GM12878 (cell line): ENCODE measurements around the gene TRIM69. TPM values are rescaled to one million over a fixed set of nuclear protein-coding genes. Genes with fewer than 3 reads are reported as not detected.

Experiments used
- ATAC-seq: fragments of 200-7000 bp; cut with Tn5 transposase; 3 replicates; pipeline ENCODE4 v1.9.1; 2020; ENCODE audit warnings: mild to moderate bottlenecking, moderate library complexity
- BruUV-seq: library from RNA; stranded (reverse); fragments of 400-500 nt; replicated peaks from 2 replicates; lab custom pipeline; 2021; lab: Mats Ljungman, UMichigan
- CTCF ChIA-PET: fragments of 300-600 bp; sonication (Branson Sonifier 250); formaldehyde crosslinking; extraction: SDS; loops from one replicate; lab custom pipeline; 2021; ENCODE audit warnings: inconsistent platforms; lab: Yijun Ruan, JAX
- POLR2A ChIA-PET: fragments of 350-600 bp; formaldehyde crosslinking; extraction: SDS; loops from one replicate; lab custom pipeline; 2021; ENCODE audit warnings: inconsistent platforms; lab: Charles Lee
- RAD21 ChIA-PET: fragments of 300-600 bp; sonication (Branson Sonifier 250); formaldehyde crosslinking; loops from one replicate; lab custom pipeline; 2023; ENCODE audit warnings: antibody characterized with exemption; ENCODE audit not compliant: unreplicated experiment; lab: Charles Lee
- SMC1A ChIA-PET: fragments of 300-600 bp; sonication (Branson Sonifier 250); formaldehyde crosslinking; loops from one replicate; lab custom pipeline; 2023; ENCODE audit not compliant: unreplicated experiment, uncharacterized antibody; lab: Charles Lee
- DNase-seq: peaks from one replicate; pipeline ENCODE4 v3.0.0-alpha.2; 2011; ENCODE audit warnings: low read depth, low spot score
- FAIRE-seq: peaks from 3 replicates; lab custom pipeline; 2011; peaks lifted over from hg19 to GRCh38; lab: Jason Lieb, UNC
- H2AFZ ChIP-seq: 2 replicates; pipeline ENCODE4 v1.6.0; 2011; ENCODE audit warnings: low read depth, low read length, control low read depth; ENCODE audit not compliant: control insufficient read depth
- H3K27ac ChIP-seq: 2 replicates; pipeline ENCODE4 v1.5.1; 2011; ENCODE audit warnings: control low read depth; ENCODE audit not compliant: control insufficient read depth, insufficient read depth
- H3K27me3 ChIP-seq, 2 experiments: replicated peaks in 1 of 2; 2 replicates each; pipeline versions ENCODE4 v1.6.0 to v1.6.1; 2011; ENCODE audit warnings: low read length in 1 of 2; ENCODE audit not compliant: control insufficient read depth in 2 of 2, insufficient read depth in 2 of 2
- H3K36me3 ChIP-seq, 2 experiments: 2 replicates each; pipeline ENCODE4 v1.5.1; 2011; ENCODE audit warnings: low read length in 1 of 2; ENCODE audit not compliant: control insufficient read depth in 2 of 2, insufficient read depth in 2 of 2
- H3K4me1 ChIP-seq: 2 replicates; pipeline ENCODE4 v1.6.1; 2011; ENCODE audit warnings: mild to moderate bottlenecking, low read length, moderate library complexity, mixed read lengths; ENCODE audit not compliant: control insufficient read depth, insufficient read depth
- H3K4me2 ChIP-seq: 2 replicates; pipeline ENCODE4 v1.6.0; 2011; ENCODE audit warnings: control low read depth; ENCODE audit not compliant: control insufficient read depth, insufficient read depth
- H3K4me3 ChIP-seq: fragments of 200-600 bp; sonication (generic); 2 replicates; pipeline ENCODE4 v1.5.1; 2016
- H3K79me2 ChIP-seq: 2 replicates; pipeline ENCODE4 v1.6.0; 2011; ENCODE audit warnings: low read length; ENCODE audit not compliant: control insufficient read depth, insufficient read depth
- H3K9ac ChIP-seq: 2 replicates; pipeline ENCODE4 v1.8.0; 2011; ENCODE audit warnings: low read length, control low read depth, mixed read lengths; ENCODE audit not compliant: control insufficient read depth, insufficient read depth
- H3K9me3 ChIP-seq: replicated peaks from 3 replicates; pipeline ENCODE4 v1.5.1; 2011; ENCODE audit warnings: mild to moderate bottlenecking, low read length; ENCODE audit not compliant: control insufficient read depth, insufficient read depth
- H4K20me1 ChIP-seq: 2 replicates; pipeline ENCODE4 v1.6.0; 2011; ENCODE audit not compliant: control insufficient read depth, insufficient read depth
- GABPA ChIP-seq: IDR thresholded peaks from 2 replicates; pipeline ENCODE4 v1.6.1; 2014; ENCODE audit warnings: antibody characterized with exemption, low read depth, mild to moderate bottlenecking, inconsistent platforms
- HDAC2 ChIP-seq: fragments of 200-600 bp; sonication (generic); IDR thresholded peaks from 2 replicates; pipeline ENCODE4 v1.6.1; 2017
- NBN ChIP-seq: fragments of 450-650 bp; IDR thresholded peaks from 2 replicates; pipeline ENCODE4 v1.6.1; 2016
- NFXL1 ChIP-seq: fragments of 450-650 bp; IDR thresholded peaks from 2 replicates; pipeline ENCODE4 v1.6.1; 2017; ENCODE audit warnings: antibody characterized with exemption, mild to moderate bottlenecking, borderline replicate concordance
- RAD21 ChIP-seq: IDR thresholded peaks from 2 replicates; pipeline ENCODE4 v1.6.1; 2011; ENCODE audit warnings: mild to moderate bottlenecking, low read depth, low read length, moderate library complexity; ENCODE audit not compliant: insufficient read depth
- SMC3 ChIP-seq: IDR thresholded peaks from 2 replicates; pipeline ENCODE4 v1.6.1; 2011; ENCODE audit warnings: low read length, improper control_type of control experiment, borderline replicate concordance
- ZNF24 ChIP-seq: fragments of 450-650 bp; IDR thresholded peaks from 2 replicates; pipeline ENCODE4 v1.6.1; 2017; ENCODE audit warnings: antibody characterized with exemption, mild to moderate bottlenecking
- WGBS: methylation state at CpG from one replicate; pipeline ENCODE4 v1.1.6; 2016; ENCODE audit warnings: low lambda C conversion rate; ENCODE audit not compliant: insufficient replicate concordance, insufficient coverage; ENCODE audit errors: missing lambda C conversion rate; 5-methylcytosine and 5-hydroxymethylcytosine counted together
- in situ Hi-C: fragments of 300-500 bp; cut with MboI; formaldehyde crosslinking; loops from 9 replicates; pipeline ENCODE4 v1.14.3; 2018; ENCODE audit warnings: mixed read lengths
- intact Hi-C: fragments of 100-400 bp; cut with micrococcal nuclease; formaldehyde crosslinking; loops from one replicate; pipeline ENCODE4 v1.14.2; 2022; ENCODE audit not compliant: unreplicated experiment
- polyA plus RNA-seq, 11 experiments: library from polyadenylated mRNA; depleted of rRNA in 4 of 11; unstranded in 6 of 11; stranded (reverse) in 5 of 11; fragments of >200 nt; fragmentation: Nextera tagmentation in 4 of 11; fragmentation: Illumina TruSeq in 1 of 11; extraction: Ambion mirVana in 4 of 11; extraction: Trizol in 1 of 11; gene quantifications; 1 replicate in 1 of 11; 2 replicates in 10 of 11; pipeline versions ENCODE4 v1.2.1 to v1.2.3, GENCODE V29; 2011 to 2016; ENCODE audit warnings: inconsistent platforms in 2 of 11, missing spikeins in 2 of 11, low read depth in 1 of 11
- total RNA-seq, 4 experiments: library from RNA; depleted of rRNA in 3 of 4; stranded (reverse); fragments of >200 nt in 3 of 4; fragmentation: Illumina TruSeq in 1 of 4; extraction: Trizol in 1 of 4; gene quantifications; 2 replicates each; pipeline versions ENCODE4 v1.2.1 to v1.2.3, GENCODE V29; 2013 to 2021
- TF ChIP-seq, protein P1 (sequence below): fragments of 450-650 bp; formaldehyde crosslinking; IDR thresholded peaks from 2 replicates; pipeline ENCODE4 v1.4.0; 2022; ENCODE audit warnings: mild to moderate bottlenecking, moderate library complexity
- TF ChIP-seq, protein P2 (sequence below): fragments of 450-650 bp; IDR thresholded peaks from 2 replicates; pipeline ENCODE4 v1.6.1; 2017; ENCODE audit warnings: mild to moderate bottlenecking, moderate library complexity
- TF ChIP-seq, protein P3 (sequence below): IDR thresholded peaks from 2 replicates; pipeline ENCODE4 v1.6.1; 2011; ENCODE audit warnings: borderline replicate concordance, low read depth, mild to moderate bottlenecking, moderate library complexity, low read length; ENCODE audit not compliant: insufficient read depth, poor library complexity, severe bottlenecking

The TRIM69 gene
- total and polyA plus RNA-seq, 10 of the 15 experiments (the other 5 are each of a cell fraction or from before 2014, with no cell fraction given): 11.2 to 52.7 (median 37.8) TPM

DNA sequence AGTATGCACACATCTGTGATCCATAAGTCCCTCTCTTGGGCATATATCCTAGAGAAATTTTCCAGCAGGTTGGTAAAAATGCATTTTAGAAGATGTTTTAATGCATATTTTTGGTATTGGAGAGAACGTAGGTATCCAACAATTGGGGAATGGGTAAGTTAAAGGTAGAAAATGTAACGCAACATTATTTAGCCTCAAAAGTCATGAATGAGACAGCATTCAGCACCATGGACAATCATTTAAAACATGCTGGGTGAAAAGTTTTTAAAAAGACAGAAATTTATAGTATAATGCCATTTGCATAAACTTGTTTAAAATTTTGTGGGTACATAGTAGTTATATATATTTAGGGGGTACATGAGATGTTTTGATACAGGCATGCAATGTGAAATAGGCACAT lies 43.4 kb downstream of the TRIM69 start:
- TF ChIP-seq, protein P1, sequence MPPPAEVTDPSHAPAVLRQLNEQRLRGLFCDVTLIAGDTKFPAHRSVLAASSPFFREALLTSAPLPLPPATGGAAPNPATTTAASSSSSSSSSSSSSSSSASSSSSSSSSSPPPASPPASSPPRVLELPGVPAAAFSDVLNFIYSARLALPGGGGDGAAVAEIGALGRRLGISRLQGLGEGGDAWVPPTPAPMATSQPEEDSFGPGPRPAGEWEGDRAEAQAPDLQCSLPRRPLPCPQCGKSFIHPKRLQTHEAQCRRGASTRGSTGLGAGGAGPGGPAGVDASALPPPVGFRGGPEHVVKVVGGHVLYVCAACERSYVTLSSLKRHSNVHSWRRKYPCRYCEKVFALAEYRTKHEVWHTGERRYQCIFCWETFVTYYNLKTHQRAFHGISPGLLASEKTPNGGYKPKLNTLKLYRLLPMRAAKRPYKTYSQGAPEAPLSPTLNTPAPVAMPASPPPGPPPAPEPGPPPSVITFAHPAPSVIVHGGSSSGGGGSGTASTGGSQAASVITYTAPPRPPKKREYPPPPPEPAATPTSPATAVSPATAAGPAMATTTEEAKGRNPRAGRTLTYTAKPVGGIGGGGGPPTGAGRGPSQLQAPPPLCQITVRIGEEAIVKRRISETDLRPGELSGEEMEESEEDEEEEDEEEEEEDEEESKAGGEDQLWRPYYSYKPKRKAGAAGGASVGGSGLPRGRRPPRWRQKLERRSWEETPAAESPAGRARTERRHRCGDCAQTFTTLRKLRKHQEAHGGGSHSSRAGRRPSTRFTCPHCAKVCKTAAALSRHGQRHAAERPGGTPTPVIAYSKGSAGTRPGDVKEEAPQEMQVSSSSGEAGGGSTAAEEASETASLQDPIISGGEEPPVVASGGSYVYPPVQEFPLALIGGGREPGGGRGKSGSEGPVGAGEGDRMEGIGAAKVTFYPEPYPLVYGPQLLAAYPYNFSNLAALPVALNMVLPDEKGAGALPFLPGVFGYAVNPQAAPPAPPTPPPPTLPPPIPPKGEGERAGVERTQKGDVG (CRISPR knock-in tag): no peak
- TF ChIP-seq RAD21 (no peak), SMC3 (no peak), NBN (no peak), NFXL1 (no peak), ZNF24 (no peak), GABPA (no peak), HDAC2 (no peak)
- TF ChIP-seq, protein P2, sequence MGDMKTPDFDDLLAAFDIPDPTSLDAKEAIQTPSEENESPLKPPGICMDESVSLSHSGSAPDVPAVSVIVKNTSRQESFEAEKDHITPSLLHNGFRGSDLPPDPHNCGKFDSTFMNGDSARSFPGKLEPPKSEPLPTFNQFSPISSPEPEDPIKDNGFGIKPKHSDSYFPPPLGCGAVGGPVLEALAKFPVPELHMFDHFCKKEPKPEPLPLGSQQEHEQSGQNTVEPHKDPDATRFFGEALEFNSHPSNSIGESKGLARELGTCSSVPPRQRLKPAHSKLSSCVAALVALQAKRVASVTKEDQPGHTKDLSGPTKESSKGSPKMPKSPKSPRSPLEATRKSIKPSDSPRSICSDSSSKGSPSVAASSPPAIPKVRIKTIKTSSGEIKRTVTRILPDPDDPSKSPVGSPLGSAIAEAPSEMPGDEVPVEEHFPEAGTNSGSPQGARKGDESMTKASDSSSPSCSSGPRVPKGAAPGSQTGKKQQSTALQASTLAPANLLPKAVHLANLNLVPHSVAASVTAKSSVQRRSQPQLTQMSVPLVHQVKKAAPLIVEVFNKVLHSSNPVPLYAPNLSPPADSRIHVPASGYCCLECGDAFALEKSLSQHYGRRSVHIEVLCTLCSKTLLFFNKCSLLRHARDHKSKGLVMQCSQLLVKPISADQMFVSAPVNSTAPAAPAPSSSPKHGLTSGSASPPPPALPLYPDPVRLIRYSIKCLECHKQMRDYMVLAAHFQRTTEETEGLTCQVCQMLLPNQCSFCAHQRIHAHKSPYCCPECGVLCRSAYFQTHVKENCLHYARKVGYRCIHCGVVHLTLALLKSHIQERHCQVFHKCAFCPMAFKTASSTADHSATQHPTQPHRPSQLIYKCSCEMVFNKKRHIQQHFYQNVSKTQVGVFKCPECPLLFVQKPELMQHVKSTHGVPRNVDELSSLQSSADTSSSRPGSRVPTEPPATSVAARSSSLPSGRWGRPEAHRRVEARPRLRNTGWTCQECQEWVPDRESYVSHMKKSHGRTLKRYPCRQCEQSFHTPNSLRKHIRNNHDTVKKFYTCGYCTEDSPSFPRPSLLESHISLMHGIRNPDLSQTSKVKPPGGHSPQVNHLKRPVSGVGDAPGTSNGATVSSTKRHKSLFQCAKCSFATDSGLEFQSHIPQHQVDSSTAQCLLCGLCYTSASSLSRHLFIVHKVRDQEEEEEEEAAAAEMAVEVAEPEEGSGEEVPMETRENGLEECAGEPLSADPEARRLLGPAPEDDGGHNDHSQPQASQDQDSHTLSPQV: no peak
- TF ChIP-seq, protein P3, sequence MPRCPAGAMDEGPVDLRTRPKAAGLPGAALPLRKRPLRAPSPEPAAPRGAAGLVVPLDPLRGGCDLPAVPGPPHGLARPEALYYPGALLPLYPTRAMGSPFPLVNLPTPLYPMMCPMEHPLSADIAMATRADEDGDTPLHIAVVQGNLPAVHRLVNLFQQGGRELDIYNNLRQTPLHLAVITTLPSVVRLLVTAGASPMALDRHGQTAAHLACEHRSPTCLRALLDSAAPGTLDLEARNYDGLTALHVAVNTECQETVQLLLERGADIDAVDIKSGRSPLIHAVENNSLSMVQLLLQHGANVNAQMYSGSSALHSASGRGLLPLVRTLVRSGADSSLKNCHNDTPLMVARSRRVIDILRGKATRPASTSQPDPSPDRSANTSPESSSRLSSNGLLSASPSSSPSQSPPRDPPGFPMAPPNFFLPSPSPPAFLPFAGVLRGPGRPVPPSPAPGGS: no peak
- Histone ChIP-seq H2AFZ (no peak overlapping the region), H3K4me1 (peaks cover 5% of the 10 kb centered on the region), H3K79me2 (no peaks in the 10 kb centered on the region), H3K4me3 (no peak overlapping the region), H3K27ac (no peak overlapping the region), H3K27me3 (no peaks in the 10 kb centered on the region), H3K36me3 (no peaks in the 10 kb centered on the region), H3K9me3 (no peaks in the 10 kb centered on the region), H4K20me1 (no peaks in the 10 kb centered on the region), H3K4me2 (no peak overlapping the region), H3K9ac (no peak overlapping the region)
- FAIRE-seq (no peak), DNase-seq (no peak), ATAC-seq (no peak)
- intact Hi-C loops: no loop called here
- ChIA-PET CTCF (no interaction called here), RAD21 (no interaction called here), SMC1A (no interaction called here), POLR2A (no interaction called here)
- in situ Hi-C loops: no loop called here
- WGBS: 92% methylated on average over 2 of the region's 2 CpGs
- no TSS peak for BruUV-seq
